Mucosa of descending colon (tissue), 3 donors: ENCODE measurements around the gene PPP2CA. TPM values are rescaled to one million over a fixed set of nuclear protein-coding genes. Genes with fewer than 3 reads are reported as not detected.

Source experiments
- ATAC-seq: fragments of 200-7000 bp; cut with Tn5 transposase; one replicate; pipeline ENCODE4 v1.9.1; 2020; ENCODE audit warnings: mild to moderate bottlenecking, moderate library complexity
- DNase-seq, 3 donors: peaks; one replicate each; pipeline ENCODE4 v3.0.0-alpha.2; 2020
- H3K36me3 ChIP-seq: fragments of 200-600 bp; one replicate; pipeline ENCODE4 v1.8.0; 2021; ENCODE audit warnings: low read depth, mild to moderate bottlenecking
- H3K4me1 ChIP-seq: fragments of 200-600 bp; one replicate; pipeline ENCODE4 v1.8.0; 2021; ENCODE audit warnings: low read depth, mild to moderate bottlenecking
- H3K4me3 ChIP-seq: fragments of 200-600 bp; one replicate; pipeline ENCODE4 v1.8.0; 2021; ENCODE audit warnings: mild to moderate bottlenecking
- H3K9me3 ChIP-seq: fragments of 200-600 bp; one replicate; pipeline ENCODE4 v1.8.0; 2021; ENCODE audit warnings: mild to moderate bottlenecking
- CTCF ChIP-seq: fragments of 200-600 bp; IDR thresholded peaks from one replicate; pipeline ENCODE4 v1.8.0; 2022; ENCODE audit warnings: antibody characterized with exemption, mild to moderate bottlenecking
- intact Hi-C, 2 donors: fragments of 100-400 bp; cut with DNase I in 1 of 2; cut with micrococcal nuclease in 1 of 2; formaldehyde crosslinking; loops; one replicate each; pipeline versions ENCODE4 v1.11.0 to v1.11.1; 2022; cut with DNase I, micrococcal nuclease
- total RNA-seq, 3 donors: library from RNA; stranded (reverse); fragmentation: NEBNext Ultra II Directional in 2 of 3; extraction: Animal tissue kit (Norgen Biotek cat#: 25700) in 2 of 3; gene quantifications; one replicate each; pipeline versions ENCODE4 v1.2.1 to v1.2.4, GENCODE V29; 2021 to 2023
- donor health status: DM: no; HTN: no; CAD: no; lungs with moderate emphysema.
- donor health status: DM: no; HTN: no; CAD: no.
- donor health status: DM: no; HTN: yes; CAD: no.

The PPP2CA gene
- total RNA-seq, 3 donors from 2014 or later, result 93.9 to 120 (median 115) TPM

- Histone ChIP-seq H3K4me1 (peaks cover 29% of the 10 kb centered on the region), H3K9me3 (no peaks in the 10 kb centered on the region), H3K36me3 (no peaks in the 10 kb centered on the region), H3K4me3 (no peak overlapping the region)
- ATAC-seq (no peak), DNase-seq (no peak)
- TF ChIP-seq CTCF, result no peak
- intact Hi-C loops, result no loop called here
Measured at GRCh38 chr5:134178096-134178419, 47.8 kb downstream of the PPP2CA start.

- peak; percentile 82 for ATAC-seq
- intact Hi-C loops, result no loop called here
Measured at GRCh38 chr5:134177369-134178095, 48.3 kb downstream of the PPP2CA start.

GRCh38 chr5:134176511-134177368 lies 49.1 kb downstream of the PPP2CA start, which contains the start of gene SKP1:
Gene SKP1, minus strand, starts transcription at chr5:134176950. Its CDS starts 2,928 bp downstream, at chr5:134174022.
- DNase-seq (peak; percentile 88 to 92 (median 88)), ATAC-seq (peak; percentile 86)
- H3K36me3 ChIP-seq, result no peaks in the 10 kb centered on the region
- peaks cover 37% of the 10 kb centered on the region for H3K4me1 ChIP-seq
- TF ChIP-seq CTCF, result no peak
- peak within 1 kb of the TSS; percentile 90 for H3K4me3 ChIP-seq
- no peaks in the 10 kb centered on the region for H3K9me3 ChIP-seq
- intact Hi-C loops, result no loop called here

More at GRCh38 chr5:134177369-134178095, 48.3 kb downstream of the PPP2CA start:
- peak overlapping the region; percentile 90 for H3K4me3 ChIP-seq
- H3K36me3 ChIP-seq, result no peaks in the 10 kb centered on the region
- peak; percentile 85 to 90 (median 88) for DNase-seq
- no peak for TF ChIP-seq CTCF
- H3K4me1 ChIP-seq, result peaks cover 33% of the 10 kb centered on the region
- H3K9me3 ChIP-seq, result no peaks in the 10 kb centered on the region

- H3K9me3 ChIP-seq, result no peaks in the 10 kb centered on the region
- intact Hi-C loops, result no loop called here
- peaks cover 37% of the 10 kb centered on the region for H3K4me1 ChIP-seq
- TF ChIP-seq CTCF, result no peak
- H3K36me3 ChIP-seq, result peaks cover 2% of the 10 kb centered on the region
- peak in 1 of 3 donors; percentile 47 for DNase-seq
- peak overlapping the region; percentile 90 for H3K4me3 ChIP-seq
- ATAC-seq, result peak; percentile 11
Measured at GRCh38 chr5:134175921-134176510, 49.9 kb downstream of the PPP2CA start.
